DMS79 (cell line): Measurements from ENCODE around the gene DAAM1.

Experiments used
- DNase-seq: peaks from one replicate; lab custom pipeline; 2025; lab: John Stamatoyannopoulos, UW

The DAAM1 gene

DNA sequence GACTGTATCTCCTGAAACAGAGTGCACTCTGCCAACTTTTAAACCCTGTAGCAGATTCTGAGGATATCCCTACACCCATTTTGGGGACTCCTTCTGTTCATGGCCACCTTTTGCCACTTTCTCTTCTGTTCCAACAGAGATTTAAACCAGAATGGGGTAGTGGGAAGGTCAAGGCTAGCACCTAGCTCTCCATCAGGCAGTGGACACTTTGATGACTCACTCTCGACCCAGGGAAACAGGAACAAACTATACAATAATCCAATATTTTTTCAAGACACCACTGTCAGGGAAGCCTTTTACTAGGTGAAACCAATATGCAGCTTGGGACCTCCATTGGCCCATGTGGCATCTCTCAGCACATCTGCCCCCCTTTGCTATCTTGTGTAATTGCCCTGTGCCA, 103.6 kb downstream of the DAAM1 start:
- DNase-seq, result no peak

DNA sequence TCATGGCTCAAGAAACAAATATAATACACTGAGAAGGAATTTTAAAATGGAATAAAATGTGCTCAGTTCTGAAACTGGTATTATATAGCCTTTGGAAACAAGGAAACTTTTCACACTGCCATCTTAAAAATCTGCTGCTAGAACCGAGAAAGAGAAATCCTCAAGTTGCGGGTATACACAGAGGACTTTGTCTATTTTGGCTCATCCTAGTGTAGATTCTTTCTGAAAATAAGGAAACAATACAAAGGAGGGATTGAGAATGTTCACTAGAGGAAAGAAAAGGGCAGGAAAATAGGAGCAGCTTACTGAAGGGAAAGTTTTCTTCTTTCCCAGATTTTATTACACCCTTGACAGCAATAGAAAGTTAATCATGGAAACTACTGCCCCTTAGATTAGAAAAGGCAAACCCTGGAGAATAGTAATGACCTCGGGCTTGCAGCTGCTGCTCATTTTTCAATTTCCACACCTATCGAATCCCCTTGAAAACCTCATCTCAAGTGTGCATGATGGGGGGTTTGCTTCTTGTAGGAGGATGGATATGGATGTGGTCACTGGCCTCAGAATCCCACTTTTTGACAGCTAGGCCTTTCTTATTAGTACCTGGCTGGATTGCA, 104.6 kb downstream of the DAAM1 start:
- no peak for DNase-seq

- DNase-seq, result no peak
Observed at GRCh38 chr14:59293935-59294661, 105.6 kb downstream of the DAAM1 start.

DNA sequence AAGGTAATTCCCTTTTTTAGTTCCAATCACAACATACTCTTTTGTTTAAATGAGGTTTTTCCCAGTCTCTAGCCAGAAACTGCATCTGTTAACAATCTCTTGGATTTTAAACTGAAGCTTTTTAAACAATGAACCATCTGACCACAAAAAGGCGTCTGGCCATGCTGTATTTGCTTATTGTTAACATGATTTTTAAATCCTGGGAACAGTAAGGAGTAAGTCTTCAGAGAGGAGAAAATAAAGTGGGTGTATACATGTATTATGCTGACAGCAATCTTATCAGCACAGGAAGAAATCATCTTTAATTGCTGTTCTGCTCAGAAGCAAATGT, 106.2 kb downstream of the DAAM1 start:
- no peak for DNase-seq

DNA sequence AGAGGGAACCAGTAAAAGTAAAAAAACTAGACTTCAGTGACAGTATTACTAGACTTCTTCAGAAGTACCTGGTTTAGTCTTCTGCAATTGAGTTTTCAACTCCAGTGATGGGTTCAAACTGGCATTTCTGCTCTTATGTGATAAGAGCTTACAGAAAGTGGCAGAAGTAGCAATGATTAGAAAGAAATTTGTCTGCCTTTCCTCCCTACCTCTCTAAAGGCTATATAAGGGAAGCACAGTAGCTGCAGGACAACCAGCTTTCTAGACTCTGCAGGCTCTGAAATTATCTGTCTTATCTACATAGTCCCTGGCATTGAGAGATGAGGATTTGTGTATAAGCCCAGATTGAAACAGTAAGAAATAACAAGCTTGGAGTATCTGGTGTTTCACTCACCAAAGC, 107.5 kb downstream of the DAAM1 start:
- no peak for DNase-seq

GRCh38 chr14:59296508-59296907, 108.0 kb downstream of the DAAM1 start:
- no peak for DNase-seq

GRCh38 chr14:59297071-59297776, 108.8 kb downstream of the DAAM1 start:
- no peak for DNase-seq

DNA sequence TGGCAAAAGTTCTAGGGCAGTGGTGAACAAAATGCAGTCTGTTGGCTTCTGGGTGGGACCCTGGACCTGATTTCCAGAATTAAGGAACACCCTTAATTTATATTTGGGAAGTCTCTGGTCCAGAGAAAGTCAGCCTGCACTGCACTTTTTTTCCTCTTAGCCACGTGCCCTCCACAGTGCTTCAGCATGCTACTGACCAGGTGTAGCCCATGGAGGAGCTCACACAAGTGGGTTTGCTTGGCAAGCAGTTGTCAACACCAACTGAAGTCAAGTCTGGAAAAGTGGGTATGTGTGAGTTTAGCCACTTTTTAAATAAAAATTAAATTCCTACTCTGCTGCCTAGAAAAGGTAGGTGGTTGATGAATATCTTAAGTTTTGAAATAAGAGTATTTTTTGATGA, 111.3 kb downstream of the DAAM1 start:
- DNase-seq, result no peak

GRCh38 chr14:59301354-59301753, 112.9 kb downstream of the DAAM1 start:
- no peak for DNase-seq

- DNase-seq, result no peak
Observed at GRCh38 chr14:59302313-59302712, 113.8 kb downstream of the DAAM1 start.

GRCh38 chr14:59303216-59303615, 114.7 kb downstream of the DAAM1 start:
- DNase-seq, result no peak

DNA sequence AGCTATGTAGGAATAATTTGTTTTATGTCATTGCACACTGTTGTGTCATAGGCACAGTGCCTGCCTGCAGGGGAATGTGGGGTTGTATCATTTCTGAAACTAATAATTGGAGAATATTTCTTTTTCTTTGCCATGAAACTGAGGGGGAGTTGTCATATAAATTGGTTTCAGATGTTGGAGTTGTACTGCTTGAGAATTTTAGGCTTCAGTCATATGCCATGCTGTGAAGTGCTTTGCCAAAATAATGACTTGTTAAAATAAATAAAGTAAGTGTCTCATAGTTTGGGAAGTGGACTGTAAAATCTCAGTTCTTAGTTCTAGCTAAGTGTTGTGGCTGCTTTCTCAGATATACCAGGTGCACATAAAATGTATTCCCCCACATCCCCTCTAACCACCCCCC, 116.8 kb downstream of the DAAM1 start:
- DNase-seq, result no peak

DNA sequence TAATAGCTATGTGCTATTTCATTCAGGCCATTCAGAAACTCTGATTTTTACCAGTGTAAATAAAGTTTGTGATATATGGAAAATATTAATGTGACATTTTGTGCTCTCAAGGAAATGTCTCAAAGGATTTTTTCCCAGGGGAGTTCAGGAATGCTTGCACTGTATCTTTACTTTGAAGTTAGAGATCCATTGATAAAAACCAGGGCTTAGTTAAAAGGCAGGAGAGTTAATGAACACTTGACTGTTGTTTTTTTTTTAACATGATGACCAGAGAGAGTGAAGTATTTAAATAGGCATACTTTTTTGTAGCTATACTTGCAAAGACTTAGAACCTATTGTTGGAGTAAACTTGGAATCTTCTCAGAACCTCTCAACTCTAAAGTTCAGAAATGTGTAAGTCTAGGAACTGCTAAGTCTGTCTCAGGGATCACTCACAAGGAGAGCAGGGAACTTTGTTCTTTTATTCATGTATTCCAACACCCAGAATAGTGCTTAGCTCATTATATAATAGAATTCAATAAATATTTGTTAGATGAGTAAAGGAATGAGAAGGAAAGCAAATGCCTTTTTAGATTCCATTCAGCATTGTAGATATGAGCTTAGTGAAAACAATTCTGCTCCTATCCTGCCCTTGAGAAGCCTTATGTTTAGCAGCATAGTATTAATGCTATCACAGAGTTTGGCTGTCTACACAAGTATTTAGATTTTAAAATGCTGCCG, 117.5 kb downstream of the DAAM1 start:
- DNase-seq, result no peak

DNA sequence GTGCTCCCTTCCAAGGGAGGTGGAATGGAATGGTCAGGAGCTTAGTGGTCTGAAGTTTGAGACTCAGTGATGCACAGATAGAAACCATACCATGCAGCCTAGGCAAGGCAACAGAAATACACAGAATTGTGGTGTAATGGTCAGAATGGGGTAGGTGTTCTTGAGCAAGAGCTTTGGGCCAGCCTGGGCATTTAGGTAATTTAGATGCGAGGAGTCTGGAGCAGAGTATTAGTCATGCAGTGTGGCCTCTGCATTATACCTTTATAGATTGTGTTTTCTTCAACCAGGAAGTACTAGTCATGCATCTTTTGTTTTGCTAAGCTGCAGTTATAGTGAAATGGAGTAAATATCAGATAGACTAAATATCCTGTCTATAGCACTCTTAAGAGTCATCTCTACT, 118.3 kb downstream of the DAAM1 start:
- DNase-seq, result no peak

DNA sequence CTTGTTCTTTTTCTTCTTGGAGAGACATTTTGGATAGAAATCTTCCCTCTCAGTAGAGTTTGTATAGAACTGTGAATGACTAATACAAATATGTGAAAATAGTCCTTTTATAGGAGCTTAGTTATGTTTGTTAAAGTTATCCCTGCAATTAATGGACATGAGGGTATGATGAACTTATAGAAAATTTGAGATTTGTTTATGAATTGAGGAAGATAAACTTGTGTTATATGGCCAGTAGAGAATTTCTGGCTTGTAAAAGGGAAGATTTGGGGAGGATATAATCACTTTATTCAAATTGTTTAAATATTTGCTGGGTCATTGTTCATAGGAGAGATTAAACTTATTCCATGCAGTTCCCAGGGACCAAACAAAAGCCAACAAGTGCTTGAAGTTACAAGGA, 119.6 kb downstream of the DAAM1 start:
- DNase-seq, result no peak

DNA sequence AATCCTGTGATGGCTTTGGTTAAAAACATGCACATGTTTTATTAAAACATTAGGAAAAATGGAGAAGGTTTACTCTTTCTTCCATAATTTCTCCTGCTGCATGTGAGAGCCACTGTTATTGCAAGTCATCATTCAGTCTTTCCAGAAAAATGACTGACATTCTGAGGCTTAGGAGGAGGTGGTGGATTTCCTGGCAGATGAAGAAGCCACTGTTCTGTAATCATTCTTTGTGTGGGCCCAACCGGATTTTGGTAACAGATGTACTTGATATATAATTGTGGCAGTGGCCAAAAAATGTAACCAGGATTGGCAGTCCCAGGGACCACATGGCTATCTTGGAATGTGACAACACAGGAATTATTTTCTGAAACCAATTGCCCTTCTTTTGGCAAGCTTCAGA, 120.2 kb downstream of the DAAM1 start:
- no peak for DNase-seq

- DNase-seq, result no peak
Observed at GRCh38 chr14:59309291-59309900, 120.9 kb downstream of the DAAM1 start.

DNA sequence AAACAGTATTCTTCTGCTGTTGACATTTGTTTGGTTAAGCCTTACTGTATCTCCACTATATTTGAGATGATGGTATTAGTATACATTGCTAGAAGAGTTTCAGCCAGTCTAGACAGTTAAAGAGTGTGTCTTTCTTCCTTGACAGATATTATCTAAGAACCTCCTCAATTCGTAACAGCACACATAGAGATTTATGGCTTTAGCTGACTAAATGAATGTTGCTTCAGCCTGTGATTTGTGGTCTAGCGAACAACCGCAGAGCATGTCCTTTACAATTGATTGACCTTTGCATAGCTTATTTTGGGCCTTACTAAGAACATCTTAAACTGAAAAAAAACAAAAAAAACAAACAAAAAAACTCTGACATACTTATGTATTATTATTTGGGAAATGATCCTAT, 122.2 kb downstream of the DAAM1 start:
- DNase-seq, result no peak

DNA sequence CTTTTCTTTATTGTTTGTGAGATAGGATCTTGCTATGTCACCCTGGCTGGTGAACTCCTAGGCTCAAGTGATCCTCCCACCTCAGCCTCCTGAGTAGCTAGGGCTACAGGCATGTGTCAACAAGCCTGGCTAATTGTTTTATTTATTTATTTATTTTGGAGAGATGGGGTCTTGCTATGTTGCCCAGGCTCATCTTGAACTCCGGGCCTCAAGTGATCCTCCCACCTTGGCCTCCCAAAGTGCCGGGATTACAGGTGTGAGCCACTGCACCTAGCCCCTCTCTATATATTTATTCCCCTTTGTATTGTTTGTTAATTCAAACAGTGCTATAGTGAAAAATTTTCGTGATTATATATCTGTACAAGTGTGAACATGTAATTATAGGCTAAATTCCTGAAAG, 123.3 kb downstream of the DAAM1 start:
- DNase-seq, result no peak

GRCh38 chr14:59313144-59313651, 124.7 kb downstream of the DAAM1 start:
- DNase-seq, result no peak

DNA sequence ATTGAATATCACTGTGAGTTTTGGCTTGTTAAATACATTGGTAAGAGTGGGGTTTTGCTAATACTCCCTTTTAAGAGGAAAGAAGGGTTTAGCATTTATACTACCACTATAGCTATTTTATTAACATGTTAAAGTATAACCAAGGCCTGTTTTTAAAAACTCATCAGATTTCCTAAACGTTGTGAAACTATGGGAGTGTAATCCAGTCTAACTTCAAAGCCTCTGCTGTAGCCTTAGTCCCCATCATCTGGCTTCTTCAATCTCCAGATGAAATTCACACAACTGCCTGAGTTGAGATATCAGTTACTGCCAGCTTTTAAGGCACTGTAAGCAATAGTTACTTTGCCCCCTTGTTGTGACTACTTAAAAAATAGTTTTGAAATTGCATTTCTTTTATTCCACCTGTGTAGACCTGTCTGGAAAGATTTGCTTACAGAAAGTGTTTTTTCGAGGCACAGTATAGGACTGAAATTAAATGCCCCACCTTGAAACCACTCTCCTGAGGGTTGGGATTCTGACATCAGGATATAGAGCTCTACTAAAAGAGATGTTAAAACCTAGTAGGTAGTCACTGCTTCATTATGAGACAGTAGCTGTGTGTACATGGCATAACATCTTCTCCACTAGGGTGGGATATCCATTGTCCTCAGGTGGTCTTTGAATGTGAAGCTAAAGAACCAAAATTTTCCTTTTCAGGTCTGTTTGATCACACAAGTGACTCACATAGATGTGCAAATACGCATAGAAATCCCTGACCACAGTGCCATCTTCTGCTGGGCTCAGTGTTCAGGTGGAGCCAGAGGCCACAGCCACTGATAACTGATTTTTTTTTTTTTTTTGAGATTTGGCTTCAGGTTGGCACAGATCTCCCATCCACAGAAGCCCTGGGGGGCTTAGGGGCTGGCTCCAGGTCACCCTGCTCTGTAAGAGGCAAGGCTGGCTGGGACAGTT, 125.5 kb downstream of the DAAM1 start:
- DNase-seq, result no peak
